ENCODE results near the gene MLST8.

Gene MLST8

GRCh38 chr16:2186505-2186904 lies 18.7 kb upstream of the MLST8 start:
- ChIA-PET POLR2A (interaction anchor here (1.8 kb wide), 1 partner anchor 31 kb away, joined by 5 read pairs; the partner anchor contains the start of gene TRAF7), CTCF (no interaction called here)
- H3K9me3 ChIP-seq (ENCODE audit: control insufficient read depth, insufficient read depth, low read depth, low read length): no peaks in the 10 kb centered on the region
- H3K36me3 ChIP-seq (ENCODE audit: control insufficient read depth in 2 of 2, insufficient read depth in 1 of 2, low read length in 2 of 2): peaks cover 0 to 16% of the 10 kb centered on the region in 2 experiments; a peak in 1 of 3 replicates
- no peaks in the 10 kb centered on the region for H3K4me1 ChIP-seq (ENCODE audit: control insufficient read depth, insufficient read depth, low read length)
- no peak overlapping the region for H3K27ac ChIP-seq (ENCODE audit: extremely low read depth, low read depth, low read length)
- no peak overlapping the region for H3K4me3 ChIP-seq (ENCODE audit: low read depth, low read length)
- TF ChIP-seq ZNF362 (tag by site-specific recombination; IDR thresholded peaks at IDR 0.05): no peak
- TF ChIP-seq ZNF239 (tag by site-specific recombination; IDR thresholded peaks at IDR 0.05): no peak
- no peak for TF ChIP-seq KLF9 (tag by site-specific recombination; IDR thresholded peaks at IDR 0.05; ENCODE audit: low read depth)
- no peak for TF ChIP-seq ZNF776 (tag by site-specific recombination; IDR thresholded peaks at IDR 0.05; ENCODE audit: borderline replicate concordance)
- no peak for TF ChIP-seq ZNF785 (tag by site-specific recombination; IDR thresholded peaks at IDR 0.05)
- no peak for TF ChIP-seq ZFP69B (tag by site-specific recombination; IDR thresholded peaks at IDR 0.05)
- TF ChIP-seq ZNF571 (tag by site-specific recombination; IDR thresholded peaks at IDR 0.05): no peak

- Histone ChIP-seq H3K4me3 (ENCODE audit: low read depth, low read length) (no peak overlapping the region), H3K27ac (ENCODE audit: extremely low read depth, low read depth, low read length) (no peak overlapping the region), H3K9me3 (ENCODE audit: control insufficient read depth, insufficient read depth, low read depth, low read length) (no peaks in the 10 kb centered on the region), H3K36me3 (ENCODE audit: control insufficient read depth in 2 of 2, insufficient read depth in 1 of 2, low read length in 2 of 2) (peaks cover 0 to 16% of the 10 kb centered on the region in 2 experiments; a peak in 1 of 3 replicates), H3K4me1 (ENCODE audit: control insufficient read depth, insufficient read depth, low read length) (no peaks in the 10 kb centered on the region)
- peak; percentile 76 for TF ChIP-seq ZNF600 (tag by site-specific recombination; IDR thresholded peaks at IDR 0.05)
- TF ChIP-seq ZNF629 (tag by site-specific recombination; IDR thresholded peaks at IDR 0.05): no peak
- ChIA-PET CTCF (interaction anchor here (0.5 kb wide), 1 partner anchor 39 kb away, joined by 4 read pairs; no protein-coding TSS in a partner anchor), POLR2A (interaction anchor here (0.6 to 1.8 kb wide), 3 partner anchors 22 to 249 kb away, joined by 4 to 12 read pairs (median 6); partner anchors contain the start of gene TRAF7)
Observed at GRCh38 chr16:2187212-2187611, 18.0 kb upstream of the MLST8 start.

GRCh38 chr16:2188395-2188794 lies 16.9 kb upstream of the MLST8 start:
- ChIA-PET POLR2A (interaction anchor here (1.5 to 1.8 kb wide), 2 partner anchors 20 to 33 kb away, joined by 4 to 12 read pairs; partner anchors contain the start of gene TRAF7), CTCF (interaction anchor here (0.6 kb wide), 1 partner anchor 32 kb away, joined by 3 read pairs; no protein-coding TSS in a partner anchor)
- Histone ChIP-seq H3K27ac (ENCODE audit: extremely low read depth, low read depth, low read length) (no peak overlapping the region), H3K9me3 (ENCODE audit: control insufficient read depth, insufficient read depth, low read depth, low read length) (no peaks in the 10 kb centered on the region), H3K4me1 (ENCODE audit: control insufficient read depth, insufficient read depth, low read length) (no peaks in the 10 kb centered on the region), H3K36me3 (ENCODE audit: control insufficient read depth in 2 of 2, insufficient read depth in 1 of 2, low read length in 2 of 2) (peaks cover 0 to 10% of the 10 kb centered on the region in 2 experiments; a peak in 1 of 3 replicates), H3K4me3 (ENCODE audit: low read depth, low read length) (no peak overlapping the region)
- no peak for TF ChIP-seq TSHZ1 (tag by site-specific recombination; IDR thresholded peaks at IDR 0.05; ENCODE audit: borderline replicate concordance)
- no peak for TF ChIP-seq PRDM10 (tag by site-specific recombination; IDR thresholded peaks at IDR 0.05)
- TF ChIP-seq KLF1 (tag by site-specific recombination; IDR thresholded peaks at IDR 0.05): no peak
- TF ChIP-seq ZBTB20 (tag by site-specific recombination; IDR thresholded peaks at IDR 0.05): no peak
- TF ChIP-seq ZSCAN5A (tag by site-specific recombination; IDR thresholded peaks at IDR 0.05): no peak
- TF ChIP-seq ZNF747 (tag by site-specific recombination; IDR thresholded peaks at IDR 0.05): no peak
- peak; percentile 66; the same call in 1 of the 2 replicates for TF ChIP-seq ZNF121 (tag by site-specific recombination; IDR thresholded peaks at IDR 0.05)
- TF ChIP-seq BCL6B (tag by site-specific recombination; IDR thresholded peaks at IDR 0.05): no peak
- TF ChIP-seq SCRT1 (tag by site-specific recombination; IDR thresholded peaks at IDR 0.05; ENCODE audit: borderline replicate concordance): 0 out of 2 replicates have a peak, but pooled peaks have one; percentile 28

All from HEK293 (cell line).